ENCODE measurements around the gene OR52L1.
"Not testable (repeated sequence)": the region's sequence is repeated elsewhere in the genome, so short reads cannot be mapped to it uniquely, and the experiment has no call there.

OR52L1 gene

GRCh38 chr11:5986885-5987284 lies at the start of gene OR52L1:
OR52L1 (minus strand) TSS chr11:5986985; CDS start chr11:5986930, 55 bp downstream.
- DNase-seq, result no peak

GRCh38 chr11:6030708-6031405 lies 44.1 kb upstream of the OR52L1 start, which contains the start of gene OR56A1:
OR56A1 (minus strand) TSS chr11:6030758; CDS start chr11:6027692, 3,066 bp downstream.
- DNase-seq, result no peak

- DNase-seq, result no peak
Observed at GRCh38 chr11:6027501-6027900, 40.7 kb upstream of the OR52L1 start.

GRCh38 chr11:6025056-6025455 lies 38.3 kb upstream of the OR52L1 start:
- DNase-seq, result no peak

GRCh38 chr11:6022956-6023355 lies 36.2 kb upstream of the OR52L1 start:
- DNase-seq, result no peak

GRCh38 chr11:6013042-6013441 lies 26.3 kb upstream of the OR52L1 start:
- no peak for DNase-seq

- DNase-seq, result no peak
Observed at GRCh38 chr11:6012035-6012668, 25.4 kb upstream of the OR52L1 start.

GRCh38 chr11:6006846-6007245 lies 20.1 kb upstream of the OR52L1 start, which contains the start of gene OR56A4:
OR56A4 (minus strand) TSS chr11:6006946; CDS start chr11:6002992, 3,954 bp downstream.
- DNase-seq, result no peak

GRCh38 chr11:6006395-6006794 lies 19.6 kb upstream of the OR52L1 start:
- no peak for DNase-seq

- DNase-seq, result no peak
Observed at GRCh38 chr11:6002202-6002699, 15.5 kb upstream of the OR52L1 start.

- DNase-seq, result no peak
Observed at GRCh38 chr11:5994791-5995190, 8.0 kb upstream of the OR52L1 start.

GRCh38 chr11:5992604-5993251 lies 5.9 kb upstream of the OR52L1 start:
- DNase-seq, result no peak

- no peak for DNase-seq
Observed at GRCh38 chr11:5992150-5992549, 5.4 kb upstream of the OR52L1 start.

GRCh38 chr11:5989203-5989602 lies 2.4 kb upstream of the OR52L1 start:
- DNase-seq, result no peak

- DNase-seq, result no peak
Observed at GRCh38 chr11:5983443-5983842, 3.3 kb downstream of the OR52L1 start.

- no peak for DNase-seq
Observed at GRCh38 chr11:5973530-5973929, 13.3 kb downstream of the OR52L1 start.

- DNase-seq, result no peak
Observed at GRCh38 chr11:5968394-5968793, 18.4 kb downstream of the OR52L1 start, which contains the start of gene OR56A5. OR56A5 (minus strand) TSS chr11:5968494; CDS start chr11:5968494, 0 bp downstream.

GRCh38 chr11:5967708-5968107 lies 19.1 kb downstream of the OR52L1 start:
- no peak for DNase-seq

- DNase-seq, result no peak
Observed at GRCh38 chr11:5966958-5967357, 19.8 kb downstream of the OR52L1 start.

GRCh38 chr11:5960704-5961320 lies 26.0 kb downstream of the OR52L1 start:
- DNase-seq, result not testable (repeated sequence)

GRCh38 chr11:5955586-5955985 lies 31.2 kb downstream of the OR52L1 start:
- no peak for DNase-seq

- DNase-seq, result no peak
Observed at GRCh38 chr11:5941951-5942350, 44.8 kb downstream of the OR52L1 start, which contains the start of gene OR56A3. OR56A3 (plus strand) TSS chr11:5942251; CDS start chr11:5947347, 5,096 bp downstream.

- no peak for DNase-seq
Observed at GRCh38 chr11:5940748-5941147, 46.0 kb downstream of the OR52L1 start.

Data from stimulated activated naive CD4-positive, alpha-beta T cell treated with Interleukin-2 at 50 U/mL for 16 hours (primary cell).